HepG2 (cell line): Measurements from ENCODE around the gene CFAP99. TPM values are rescaled to one million over a fixed set of nuclear protein-coding genes. Genes with fewer than 3 reads are reported as not detected.

Experiments
- ARNT ChIP-seq: fragments of 450-650 bp; IDR thresholded peaks from 2 replicates; pipeline ENCODE4 v1.6.1; 2017
- ATRX ChIP-seq: sonication (generic); formaldehyde crosslinking; IDR thresholded peaks from 2 replicates; pipeline ENCODE4 v1.4.0; 2020; ENCODE audit warnings: missing genetic modification reagents, borderline replicate concordance
- BRCA1 ChIP-seq: sonication (generic); formaldehyde crosslinking; IDR thresholded peaks from 2 replicates; pipeline ENCODE4 v1.4.0; 2020; ENCODE audit warnings: missing genetic modification reagents
- CCDC6 ChIP-seq: sonication (generic); formaldehyde crosslinking; IDR thresholded peaks from 2 replicates; pipeline ENCODE4 v1.8.1; 2022; ENCODE audit warnings: mild to moderate bottlenecking, missing genetic modification reagents, moderate library complexity
- HMGA1 ChIP-seq: sonication (generic); formaldehyde crosslinking; conservative IDR thresholded peaks from 2 replicates; pipeline ENCODE4 v1.4.0; 2020; ENCODE audit warnings: missing genetic modification reagents
- NAIF1 ChIP-seq: sonication (generic); formaldehyde crosslinking; IDR thresholded peaks from 2 replicates; pipeline ENCODE4 v1.5.0; 2020; ENCODE audit warnings: mild to moderate bottlenecking, missing genetic modification reagents, borderline replicate concordance
- NFIC ChIP-seq: IDR thresholded peaks from 2 replicates; pipeline ENCODE4 v1.6.1; 2012; ENCODE audit warnings: mild to moderate bottlenecking, low read length, inconsistent platforms
- NFKBIZ ChIP-seq: IDR thresholded peaks from 2 replicates; pipeline ENCODE4 v1.6.1; 2018; ENCODE audit warnings: missing genetic modification reagents, missing compliant biosample characterization
- RFX3 ChIP-seq: IDR thresholded peaks from 2 replicates; pipeline ENCODE4 v1.6.1; 2016; ENCODE audit warnings: missing biosample characterization, missing genetic modification reagents
- SKI ChIP-seq: fragments of 450-650 bp; IDR thresholded peaks from one replicate; pipeline ENCODE4 v1.6.1; 2018; ENCODE audit warnings: mild to moderate bottlenecking; ENCODE audit not compliant: partially characterized antibody
- TEAD2 ChIP-seq: sonication (generic); formaldehyde crosslinking; IDR thresholded peaks from 2 replicates; pipeline ENCODE4 v1.9.0; 2021; ENCODE audit warnings: missing genetic modification reagents
- ZNF225 ChIP-seq: sonication (generic); formaldehyde crosslinking; IDR thresholded peaks from 2 replicates; pipeline ENCODE4 v1.4.0; 2020; ENCODE audit warnings: mild to moderate bottlenecking, missing genetic modification reagents
- ZNF282 ChIP-seq: fragments of 450-650 bp; IDR thresholded peaks from 2 replicates; pipeline ENCODE4 v1.6.1; 2018; ENCODE audit not compliant: partially characterized antibody
- ZNF34 ChIP-seq: sonication (generic); formaldehyde crosslinking; IDR thresholded peaks from 2 replicates; pipeline ENCODE4 v1.4.0; 2020; ENCODE audit warnings: mild to moderate bottlenecking, missing genetic modification reagents, borderline replicate concordance
- ZNF564 ChIP-seq: sonication (generic); formaldehyde crosslinking; IDR thresholded peaks from 2 replicates; pipeline ENCODE4 v1.8.1; 2023; ENCODE audit warnings: mild to moderate bottlenecking, missing genetic modification reagents
- ZNF629 ChIP-seq: sonication (generic); formaldehyde crosslinking; conservative IDR thresholded peaks from 2 replicates; pipeline ENCODE4 v1.5.0; 2020; ENCODE audit warnings: missing genetic modification reagents
- ZNF652 ChIP-seq: IDR thresholded peaks from 2 replicates; pipeline ENCODE4 v1.6.1; 2016; ENCODE audit warnings: low read depth, borderline replicate concordance
- ZNF850 ChIP-seq: sonication (generic); formaldehyde crosslinking; conservative IDR thresholded peaks from 2 replicates; pipeline ENCODE4 v1.9.0; 2021; ENCODE audit warnings: mild to moderate bottlenecking, missing genetic modification reagents
- polyA plus RNA-seq, 8 experiments: library from polyadenylated mRNA; depleted of rRNA in 3 of 8; stranded (reverse) in 7 of 8; unstranded in 1 of 8; fragments of >200 nt; fragmentation: Illumina TruSeq in 4 of 8; extraction: Trizol in 4 of 8; gene quantifications; 2 replicates each; pipeline versions ENCODE4 v1.2.1 to v1.2.3, GENCODE V29; 2011 to 2016; ENCODE audit warnings: low read depth in 4 of 8, missing spikeins in 1 of 8, mixed read lengths in 1 of 8; ENCODE audit not compliant: insufficient read depth in 1 of 8
- total RNA-seq, 5 experiments: library from RNA; depleted of rRNA; stranded (reverse); fragments of >200 nt; fragmentation: Illumina TruSeq; extraction: Trizol; gene quantifications; 2 replicates each; pipeline ENCODE4 v1.2.3, GENCODE V29; 2016; ENCODE audit warnings: low read depth in 1 of 5
- TF ChIP-seq, protein P1 (sequence below): sonication (generic); formaldehyde crosslinking; IDR thresholded peaks from 2 replicates; pipeline ENCODE4 v1.8.1; 2022; ENCODE audit warnings: mild to moderate bottlenecking, missing genetic modification reagents
- TF ChIP-seq, protein P2 (sequence below): sonication (generic); formaldehyde crosslinking; IDR thresholded peaks from 2 replicates; pipeline ENCODE4 v1.5.0; 2020; ENCODE audit warnings: mild to moderate bottlenecking, missing genetic modification reagents, borderline replicate concordance
- TF ChIP-seq, protein P3 (sequence below): IDR thresholded peaks from 2 replicates; pipeline ENCODE4 v1.6.1; 2016; ENCODE audit warnings: missing compliant biosample characterization, missing genetic modification reagents, borderline replicate concordance

Gene CFAP99
- total and polyA plus RNA-seq, 2 of the 13 experiments (the other 11 are each of a cell fraction or from before 2014, with no cell fraction given) = not detected

DNA sequence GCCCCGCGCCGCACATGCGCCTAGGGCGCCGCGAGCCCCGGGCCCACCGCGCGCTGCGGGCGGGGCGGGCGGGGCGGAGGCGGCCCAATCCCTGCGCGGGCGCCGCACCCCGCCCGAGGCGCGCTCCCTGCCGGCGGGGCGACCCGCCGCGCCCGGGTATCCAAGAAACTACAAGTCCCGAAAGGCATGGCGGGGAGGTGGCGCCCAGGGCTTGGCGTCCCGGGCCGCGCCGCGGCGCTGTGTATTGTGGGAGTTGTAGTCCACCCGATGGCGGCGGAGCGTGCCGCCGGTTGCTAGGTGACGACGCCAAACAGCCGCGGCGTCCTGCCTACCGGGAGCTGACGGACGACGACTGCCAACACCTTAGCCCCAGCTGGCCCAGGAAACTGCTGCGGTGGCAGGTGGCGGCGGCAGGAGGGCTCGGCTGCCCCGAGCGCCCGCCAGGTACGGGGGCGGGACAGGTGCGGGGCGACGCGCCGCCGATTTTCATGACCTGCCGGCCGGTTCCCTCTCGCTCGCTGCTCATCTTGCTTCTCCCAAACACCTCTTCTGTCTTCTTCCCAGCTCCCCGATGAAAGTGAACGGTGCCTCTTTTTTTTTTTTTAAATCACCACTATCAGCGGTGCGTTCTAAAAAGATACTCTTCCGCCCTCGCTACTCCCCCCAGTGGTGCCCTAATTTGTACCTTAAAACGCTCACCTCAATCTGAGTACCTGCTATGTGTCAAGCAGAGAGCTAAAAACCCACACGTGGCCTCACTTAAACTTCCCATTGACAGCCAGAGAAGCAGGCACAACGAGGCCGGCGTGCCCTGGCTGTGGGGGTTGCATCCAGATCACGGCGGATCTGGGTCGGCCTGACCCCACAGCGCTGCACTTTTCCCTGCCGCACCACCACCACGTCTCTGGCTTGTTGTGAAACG is at the start of gene CFAP99 (continued):
- TF ChIP-seq CCDC6 (CRISPR knock-in tag) = no peak
- TF ChIP-seq, protein P1, sequence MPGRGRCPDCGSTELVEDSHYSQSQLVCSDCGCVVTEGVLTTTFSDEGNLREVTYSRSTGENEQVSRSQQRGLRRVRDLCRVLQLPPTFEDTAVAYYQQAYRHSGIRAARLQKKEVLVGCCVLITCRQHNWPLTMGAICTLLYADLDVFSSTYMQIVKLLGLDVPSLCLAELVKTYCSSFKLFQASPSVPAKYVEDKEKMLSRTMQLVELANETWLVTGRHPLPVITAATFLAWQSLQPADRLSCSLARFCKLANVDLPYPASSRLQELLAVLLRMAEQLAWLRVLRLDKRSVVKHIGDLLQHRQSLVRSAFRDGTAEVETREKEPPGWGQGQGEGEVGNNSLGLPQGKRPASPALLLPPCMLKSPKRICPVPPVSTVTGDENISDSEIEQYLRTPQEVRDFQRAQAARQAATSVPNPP = no peak
- no peak for TF ChIP-seq ZNF564
- TF ChIP-seq ATRX (CRISPR knock-in tag) = no peak
- no peak for TF ChIP-seq ARNT
- no peak for TF ChIP-seq NFIC
- TF ChIP-seq NFKBIZ (CRISPR knock-in tag) = no peak
- no peak for TF ChIP-seq ZNF652 (CRISPR knock-in tag)
- TF ChIP-seq, protein P2, sequence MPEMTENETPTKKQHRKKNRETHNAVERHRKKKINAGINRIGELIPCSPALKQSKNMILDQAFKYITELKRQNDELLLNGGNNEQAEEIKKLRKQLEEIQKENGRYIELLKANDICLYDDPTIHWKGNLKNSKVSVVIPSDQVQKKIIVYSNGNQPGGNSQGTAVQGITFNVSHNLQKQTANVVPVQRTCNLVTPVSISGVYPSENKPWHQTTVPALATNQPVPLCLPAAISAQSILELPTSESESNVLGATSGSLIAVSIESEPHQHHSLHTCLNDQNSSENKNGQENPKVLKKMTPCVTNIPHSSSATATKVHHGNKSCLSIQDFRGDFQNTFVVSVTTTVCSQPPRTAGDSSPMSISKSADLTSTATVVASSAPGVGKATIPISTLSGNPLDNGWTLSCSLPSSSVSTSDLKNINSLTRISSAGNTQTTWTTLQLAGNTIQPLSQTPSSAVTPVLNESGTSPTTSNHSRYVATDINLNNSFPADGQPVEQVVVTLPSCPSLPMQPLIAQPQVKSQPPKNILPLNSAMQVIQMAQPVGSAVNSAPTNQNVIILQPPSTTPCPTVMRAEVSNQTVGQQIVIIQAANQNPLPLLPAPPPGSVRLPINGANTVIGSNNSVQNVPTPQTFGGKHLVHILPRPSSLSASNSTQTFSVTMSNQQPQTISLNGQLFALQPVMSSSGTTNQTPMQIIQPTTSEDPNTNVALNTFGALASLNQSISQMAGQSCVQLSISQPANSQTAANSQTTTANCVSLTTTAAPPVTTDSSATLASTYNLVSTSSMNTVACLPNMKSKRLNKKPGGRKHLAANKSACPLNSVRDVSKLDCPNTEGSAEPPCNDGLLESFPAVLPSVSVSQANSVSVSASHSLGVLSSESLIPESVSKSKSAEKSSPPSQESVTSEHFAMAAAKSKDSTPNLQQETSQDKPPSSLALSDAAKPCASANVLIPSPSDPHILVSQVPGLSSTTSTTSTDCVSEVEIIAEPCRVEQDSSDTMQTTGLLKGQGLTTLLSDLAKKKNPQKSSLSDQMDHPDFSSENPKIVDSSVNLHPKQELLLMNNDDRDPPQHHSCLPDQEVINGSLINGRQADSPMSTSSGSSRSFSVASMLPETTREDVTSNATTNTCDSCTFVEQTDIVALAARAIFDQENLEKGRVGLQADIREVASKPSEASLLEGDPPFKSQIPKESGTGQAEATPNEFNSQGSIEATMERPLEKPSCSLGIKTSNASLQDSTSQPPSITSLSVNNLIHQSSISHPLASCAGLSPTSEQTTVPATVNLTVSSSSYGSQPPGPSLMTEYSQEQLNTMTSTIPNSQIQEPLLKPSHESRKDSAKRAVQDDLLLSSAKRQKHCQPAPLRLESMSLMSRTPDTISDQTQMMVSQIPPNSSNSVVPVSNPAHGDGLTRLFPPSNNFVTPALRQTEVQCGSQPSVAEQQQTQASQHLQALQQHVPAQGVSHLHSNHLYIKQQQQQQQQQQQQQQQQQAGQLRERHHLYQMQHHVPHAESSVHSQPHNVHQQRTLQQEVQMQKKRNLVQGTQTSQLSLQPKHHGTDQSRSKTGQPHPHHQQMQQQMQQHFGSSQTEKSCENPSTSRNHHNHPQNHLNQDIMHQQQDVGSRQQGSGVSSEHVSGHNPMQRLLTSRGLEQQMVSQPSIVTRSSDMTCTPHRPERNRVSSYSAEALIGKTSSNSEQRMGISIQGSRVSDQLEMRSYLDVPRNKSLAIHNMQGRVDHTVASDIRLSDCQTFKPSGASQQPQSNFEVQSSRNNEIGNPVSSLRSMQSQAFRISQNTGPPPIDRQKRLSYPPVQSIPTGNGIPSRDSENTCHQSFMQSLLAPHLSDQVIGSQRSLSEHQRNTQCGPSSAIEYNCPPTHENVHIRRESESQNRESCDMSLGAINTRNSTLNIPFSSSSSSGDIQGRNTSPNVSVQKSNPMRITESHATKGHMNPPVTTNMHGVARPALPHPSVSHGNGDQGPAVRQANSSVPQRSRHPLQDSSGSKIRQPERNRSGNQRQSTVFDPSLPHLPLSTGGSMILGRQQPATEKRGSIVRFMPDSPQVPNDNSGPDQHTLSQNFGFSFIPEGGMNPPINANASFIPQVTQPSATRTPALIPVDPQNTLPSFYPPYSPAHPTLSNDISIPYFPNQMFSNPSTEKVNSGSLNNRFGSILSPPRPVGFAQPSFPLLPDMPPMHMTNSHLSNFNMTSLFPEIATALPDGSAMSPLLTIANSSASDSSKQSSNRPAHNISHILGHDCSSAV (CRISPR knock-in tag) = no peak
- TF ChIP-seq ZNF282 = no peak
- TF ChIP-seq HMGA1 (CRISPR knock-in tag) = no peak
- TF ChIP-seq ZNF850 (CRISPR knock-in tag) = no peak
- peak; percentile 20 for TF ChIP-seq SKI
- no peak for TF ChIP-seq NAIF1 (CRISPR knock-in tag)
- TF ChIP-seq ZNF225 (CRISPR knock-in tag) = no peak
- TF ChIP-seq TEAD2 (CRISPR knock-in tag) = no peak
- no peak for TF ChIP-seq ZNF629 (CRISPR knock-in tag)
- TF ChIP-seq BRCA1 = no peak
- no peak for TF ChIP-seq ZNF34 (CRISPR knock-in tag)
- TF ChIP-seq, protein P3, sequence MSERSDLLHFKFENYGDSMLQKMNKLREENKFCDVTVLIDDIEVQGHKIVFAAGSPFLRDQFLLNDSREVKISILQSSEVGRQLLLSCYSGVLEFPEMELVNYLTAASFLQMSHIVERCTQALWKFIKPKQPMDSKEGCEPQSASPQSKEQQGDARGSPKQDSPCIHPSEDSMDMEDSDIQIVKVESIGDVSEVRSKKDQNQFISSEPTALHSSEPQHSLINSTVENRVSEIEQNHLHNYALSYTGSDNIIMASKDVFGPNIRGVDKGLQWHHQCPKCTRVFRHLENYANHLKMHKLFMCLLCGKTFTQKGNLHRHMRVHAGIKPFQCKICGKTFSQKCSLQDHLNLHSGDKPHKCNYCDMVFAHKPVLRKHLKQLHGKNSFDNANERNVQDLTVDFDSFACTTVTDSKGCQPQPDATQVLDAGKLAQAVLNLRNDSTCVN (CRISPR knock-in tag) = no peak
- peak; percentile 90 for TF ChIP-seq RFX3
